Activated CD8-positive, alpha-beta memory T cell treated with anti-CD3 and anti-CD28 coated beads, Interleukin-2, amount 10 ng/mL, durations not matched to agents 7 days and 5 days (primary cell): ENCODE measurements around the gene ARAP1. TPM values are rescaled to one million over a fixed set of nuclear protein-coding genes. Genes with fewer than 3 reads are reported as not detected.

Experiments
- ATAC-seq: fragments of 150-1000 bp; cut with Tn5 transposase; one replicate; pipeline ENCODE4 v1.10.0; 2021; ENCODE audit warnings: moderate library complexity
- CTCF ChIA-PET: fragments of 350-600 bp; sonication (Branson Sonifier 250); formaldehyde crosslinking; loops from one replicate; lab custom pipeline; 2021; ENCODE audit warnings: antibody characterized with exemption; lab: Charles Lee
- DNase-seq: peaks from one replicate; pipeline ENCODE4 v3.0.0-alpha.2; 2020
- H3K27ac Mint-ChIP-seq: one replicate; pipeline ENCODE4 v1.8.0; 2021; ENCODE audit warnings: mild to moderate bottlenecking, mixed read lengths
- H3K27me3 Mint-ChIP-seq: one replicate; pipeline ENCODE4 v1.8.0; 2021; ENCODE audit warnings: mixed read lengths
- H3K36me3 Mint-ChIP-seq: one replicate; pipeline ENCODE4 v1.8.0; 2021; ENCODE audit warnings: mild to moderate bottlenecking, mixed read lengths
- H3K4me1 Mint-ChIP-seq: one replicate; pipeline ENCODE4 v1.8.0; 2021; ENCODE audit warnings: mixed read lengths
- H3K4me3 Mint-ChIP-seq: one replicate; pipeline ENCODE4 v1.8.0; 2021; ENCODE audit warnings: mild to moderate bottlenecking, moderate library complexity, mixed read lengths
- H3K9me3 Mint-ChIP-seq: one replicate; pipeline ENCODE4 v1.8.0; 2022; ENCODE audit warnings: low read depth, mixed read lengths
- total RNA-seq, 2 experiments: library from RNA; stranded (reverse); gene quantifications; one replicate each; pipeline ENCODE4 v1.2.3, GENCODE V29; 2021

Gene ARAP1
- total RNA-seq, 2 experiments from 2014 or later, result 96.5 to 104 TPM

DNA sequence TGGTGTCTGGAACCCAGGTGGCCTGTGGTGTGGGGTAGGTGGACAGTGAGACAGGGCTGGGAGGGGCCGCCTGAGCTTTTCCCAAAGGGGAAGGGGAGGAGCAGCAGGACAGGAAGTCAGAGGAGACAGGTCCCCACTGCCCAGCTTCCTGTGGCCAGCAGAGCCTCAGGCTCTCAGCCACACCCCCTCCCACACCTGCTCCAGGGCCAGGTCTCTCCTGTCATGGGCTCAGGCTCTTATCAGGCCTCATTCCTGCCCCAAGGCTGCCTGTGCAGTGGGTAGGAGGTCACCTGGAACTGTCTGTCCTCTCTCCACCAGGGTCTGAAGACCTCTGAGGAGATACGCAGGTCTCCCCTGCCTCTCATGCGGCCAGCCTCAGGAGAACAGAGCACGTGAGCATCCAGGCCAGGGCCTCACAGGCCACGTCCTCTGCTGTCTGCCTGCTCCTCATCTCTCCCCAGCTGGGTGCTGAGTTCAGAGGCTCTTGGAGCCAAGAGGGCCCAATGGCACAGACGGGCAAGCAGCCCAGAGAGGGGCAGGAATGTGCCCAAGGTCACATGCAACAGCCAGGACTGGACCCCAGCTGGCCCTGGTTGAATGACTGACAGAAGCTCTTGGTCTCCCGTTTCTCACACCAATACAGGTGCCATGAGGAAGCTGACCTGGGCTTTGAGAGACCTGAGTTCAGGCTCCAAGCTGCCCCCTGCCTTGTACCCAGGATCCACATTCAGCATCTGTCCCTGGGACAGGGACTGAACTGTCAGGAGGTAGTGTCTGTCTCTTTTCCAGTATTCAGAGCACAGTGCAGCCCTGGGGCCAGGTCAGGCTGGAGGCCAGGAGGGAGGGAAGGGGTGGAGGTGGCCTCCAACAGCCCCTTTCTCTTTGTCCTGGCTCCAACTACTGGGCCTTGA lies 24.9 kb upstream of the ARAP1 start:
- no peaks in the 10 kb centered on the region for H3K9me3 Mint-ChIP-seq
- H3K36me3 Mint-ChIP-seq, result no peaks in the 10 kb centered on the region
- CTCF ChIA-PET, result interaction anchor here (1.3 to 8.8 kb wide), 4 partner anchors 12 to 52 kb away, joined by 3 to 54 read pairs (median 5); partner anchors contain the start of gene STARD10
- no peak for ATAC-seq
- peaks cover 8% of the 10 kb centered on the region for H3K27me3 Mint-ChIP-seq
- H3K4me1 Mint-ChIP-seq, result peaks cover 13% of the 10 kb centered on the region
- H3K4me3 Mint-ChIP-seq, result no peak overlapping the region
- no peak overlapping the region for H3K27ac Mint-ChIP-seq
- DNase-seq, result no peak

DNA sequence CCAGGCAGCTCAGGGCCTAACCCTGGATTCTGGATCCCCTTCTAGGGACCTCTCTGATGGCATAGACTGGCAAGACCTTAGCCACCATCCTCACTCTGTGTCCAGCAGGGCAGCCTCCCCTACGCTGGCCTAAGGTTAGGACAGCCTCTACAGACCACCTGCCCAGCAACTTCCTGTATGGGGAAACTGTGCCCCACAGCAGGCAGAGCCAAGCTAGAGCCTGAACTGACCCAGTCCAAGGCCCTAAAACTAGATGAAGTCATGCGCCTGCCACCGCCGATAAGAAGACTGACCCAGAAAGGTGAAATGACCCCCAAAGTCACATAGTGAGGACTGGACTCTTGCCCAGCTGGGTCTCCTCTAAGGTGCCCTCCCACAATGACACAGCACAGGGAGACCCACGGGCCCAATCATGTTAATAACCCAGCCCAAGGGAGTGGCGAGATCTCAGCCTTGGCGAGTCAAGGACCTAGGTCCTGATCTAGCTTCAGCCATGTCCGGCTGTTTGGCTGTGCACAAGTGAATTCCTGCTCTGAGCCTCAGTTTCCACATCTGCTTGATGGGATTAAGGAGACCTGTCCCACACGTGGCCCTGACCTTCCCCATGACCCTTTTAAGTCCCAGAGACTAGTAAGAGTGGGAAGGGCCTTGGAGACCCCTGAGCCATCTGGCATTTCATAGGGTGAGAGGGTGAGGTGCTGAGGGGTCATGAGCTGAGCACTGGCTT lies 24.1 kb upstream of the ARAP1 start:
- CTCF ChIA-PET, result interaction anchor here (1.3 to 8.8 kb wide), 4 partner anchors 11 to 51 kb away, joined by 3 to 54 read pairs (median 5); partner anchors contain the start of gene STARD10
- H3K27ac Mint-ChIP-seq, result no peak overlapping the region
- no peak overlapping the region for H3K4me3 Mint-ChIP-seq
- H3K36me3 Mint-ChIP-seq, result no peaks in the 10 kb centered on the region
- H3K9me3 Mint-ChIP-seq, result no peaks in the 10 kb centered on the region
- H3K27me3 Mint-ChIP-seq, result peaks cover 8% of the 10 kb centered on the region
- DNase-seq, result no peak
- H3K4me1 Mint-ChIP-seq, result peaks cover 9% of the 10 kb centered on the region
- no peak for ATAC-seq

DNA sequence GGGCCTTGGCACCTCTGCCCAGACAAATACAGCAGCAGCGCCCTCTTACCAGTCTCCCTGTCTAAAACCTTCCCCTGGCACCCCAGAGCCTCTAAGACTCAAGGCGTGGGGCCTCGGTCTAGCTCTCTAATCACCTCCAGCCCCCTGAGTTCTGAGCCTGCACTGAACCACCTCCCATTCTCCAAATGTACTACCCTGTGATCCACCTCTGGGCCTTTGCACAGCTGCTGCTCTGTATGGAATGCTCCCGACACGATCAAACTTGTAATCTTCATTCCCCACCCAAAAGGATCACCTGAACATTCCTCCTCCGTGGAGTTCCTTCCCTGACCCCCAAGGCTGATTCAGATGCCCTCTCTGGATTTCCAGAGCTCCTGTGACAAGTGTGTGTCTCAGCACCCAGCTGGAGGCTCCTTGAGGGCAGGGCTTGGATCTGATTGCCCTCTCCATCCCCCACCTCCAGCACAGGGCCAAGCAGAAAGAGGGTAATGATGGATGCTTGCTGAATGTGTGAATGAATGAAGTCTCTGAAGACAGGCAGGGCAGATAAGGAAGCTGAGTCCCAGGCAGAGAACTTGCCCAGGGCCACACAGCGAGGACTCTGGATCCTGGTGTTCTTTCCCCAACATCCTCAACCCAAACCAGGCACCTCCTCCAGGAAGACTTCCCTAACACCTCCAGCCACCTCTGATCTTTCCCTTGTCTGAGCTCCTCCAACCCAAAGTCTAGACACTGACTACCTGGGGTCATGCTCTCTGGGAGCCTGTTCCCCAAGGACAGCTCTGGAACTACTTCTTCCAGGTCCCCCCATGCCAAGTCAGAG lies 23.3 kb upstream of the ARAP1 start:
- ATAC-seq (no peak), DNase-seq (no peak)
- Mint-ChIP-seq H3K36me3 (no peaks in the 10 kb centered on the region), H3K27ac (no peak overlapping the region), H3K4me3 (no peak overlapping the region), H3K27me3 (peaks cover 4% of the 10 kb centered on the region), H3K4me1 (peaks cover 9% of the 10 kb centered on the region), H3K9me3 (no peaks in the 10 kb centered on the region)
- CTCF ChIA-PET, result interaction anchor here (2.3 to 8.8 kb wide), 2 partner anchors 17 to 50 kb away, joined by 6 to 54 read pairs; partner anchors contain the start of gene STARD10

DNA sequence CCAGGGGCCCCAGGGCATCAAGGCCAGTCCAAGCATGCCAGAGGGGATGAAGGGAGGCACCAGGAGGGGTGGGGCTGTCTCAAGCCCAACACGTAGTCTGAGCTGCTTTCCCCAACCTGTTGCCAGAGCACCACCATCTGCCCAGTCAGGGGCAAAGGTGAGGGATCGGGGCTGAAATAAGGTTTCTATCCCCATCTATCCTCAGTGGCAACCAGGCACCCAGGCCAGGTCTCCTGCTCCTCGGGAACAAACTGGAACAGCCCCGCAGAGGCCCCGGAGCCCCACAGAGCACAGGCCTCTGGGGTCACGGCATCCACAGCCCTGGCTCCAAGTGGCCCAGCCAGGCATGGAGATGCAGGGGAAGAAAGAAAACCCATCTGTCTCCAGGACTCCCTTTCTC lies 22.3 kb upstream of the ARAP1 start:
- Mint-ChIP-seq H3K9me3 (no peaks in the 10 kb centered on the region), H3K27ac (no peak overlapping the region), H3K4me1 (peaks cover 9% of the 10 kb centered on the region), H3K4me3 (no peak overlapping the region), H3K36me3 (no peaks in the 10 kb centered on the region), H3K27me3 (no peaks in the 10 kb centered on the region)
- CTCF ChIA-PET, result no interaction called here
- no peak for ATAC-seq
- no peak for DNase-seq

DNA sequence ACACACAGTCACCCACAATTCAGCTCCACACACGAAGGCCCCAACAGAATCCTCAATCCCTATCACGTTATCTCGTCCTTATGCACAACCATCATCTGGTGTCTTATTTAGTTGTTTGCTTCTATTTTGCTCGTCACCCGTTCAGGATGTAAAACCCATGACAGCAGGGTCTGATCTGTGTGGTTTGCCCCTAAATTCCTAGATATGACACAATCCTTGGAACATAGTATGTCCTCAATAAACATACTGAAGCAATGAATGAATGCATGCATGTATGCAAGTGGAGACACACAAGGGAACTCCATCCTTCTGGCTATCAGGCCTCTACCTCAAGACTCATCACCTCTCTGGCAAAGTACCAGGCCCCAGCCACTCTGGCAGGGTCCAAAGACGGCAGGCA lies 21.5 kb upstream of the ARAP1 start:
- no peak for ATAC-seq
- H3K9me3 Mint-ChIP-seq, result no peaks in the 10 kb centered on the region
- no peaks in the 10 kb centered on the region for H3K27me3 Mint-ChIP-seq
- peak overlapping the region; percentile 29 for H3K27ac Mint-ChIP-seq
- CTCF ChIA-PET, result interaction anchor here (0.9 kb wide), 1 partner anchor 20 kb away, joined by 3 read pairs; no protein-coding TSS in a partner anchor
- no peak overlapping the region for H3K4me3 Mint-ChIP-seq
- DNase-seq, result no peak
- H3K36me3 Mint-ChIP-seq, result no peaks in the 10 kb centered on the region
- H3K4me1 Mint-ChIP-seq, result peaks cover 9% of the 10 kb centered on the region

DNA sequence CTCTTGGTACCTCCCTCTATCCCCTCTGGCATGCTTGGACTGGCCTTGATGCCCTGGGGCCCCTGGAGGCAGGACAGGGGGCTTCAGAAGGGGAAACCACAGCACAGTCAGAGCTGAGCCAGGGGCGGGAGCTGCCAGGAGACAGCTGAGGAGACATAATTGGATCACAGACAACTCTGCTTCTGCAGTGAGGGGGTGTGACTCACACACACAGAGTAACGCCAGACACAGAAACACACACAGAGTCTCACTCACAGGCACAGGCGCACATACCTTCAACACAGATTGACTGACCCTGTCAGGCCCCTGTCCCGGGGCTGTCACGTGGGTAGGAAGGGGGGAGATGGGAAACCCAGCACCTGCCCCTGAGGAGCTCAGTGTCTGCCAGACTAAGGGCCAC lies 21.1 kb upstream of the ARAP1 start:
- H3K4me3 Mint-ChIP-seq, result no peak overlapping the region
- H3K27ac Mint-ChIP-seq, result no peak overlapping the region
- no peak for ATAC-seq
- CTCF ChIA-PET, result interaction anchor here (0.9 kb wide), 1 partner anchor 20 kb away, joined by 3 read pairs; no protein-coding TSS in a partner anchor
- peaks cover 9% of the 10 kb centered on the region for H3K4me1 Mint-ChIP-seq
- no peaks in the 10 kb centered on the region for H3K27me3 Mint-ChIP-seq
- H3K9me3 Mint-ChIP-seq, result no peaks in the 10 kb centered on the region
- no peaks in the 10 kb centered on the region for H3K36me3 Mint-ChIP-seq
- no peak for DNase-seq

DNA sequence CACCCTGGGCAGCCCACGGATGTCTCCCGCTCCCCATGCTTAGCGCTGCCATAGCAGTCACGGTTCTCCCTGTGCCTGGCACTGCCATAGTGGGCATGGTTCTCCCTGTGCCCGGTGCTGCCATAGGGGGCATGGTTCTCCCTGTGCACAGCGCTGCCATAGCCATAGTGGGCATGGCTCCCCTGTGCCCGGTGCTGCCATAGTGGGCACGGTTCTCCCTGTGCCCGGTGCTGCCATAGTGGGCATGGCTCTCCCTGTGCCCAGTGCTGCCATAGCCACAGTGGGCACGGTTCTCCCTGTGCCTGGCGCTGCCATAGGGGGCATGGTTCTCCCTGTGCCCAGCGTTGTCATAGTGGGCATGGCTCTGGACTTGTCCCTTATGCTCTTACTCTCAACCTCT lies 19.9 kb upstream of the ARAP1 start:
- Mint-ChIP-seq H3K4me3 (no peak overlapping the region), H3K36me3 (no peaks in the 10 kb centered on the region), H3K27me3 (no peaks in the 10 kb centered on the region), H3K9me3 (no peaks in the 10 kb centered on the region), H3K4me1 (peaks cover 8% of the 10 kb centered on the region), H3K27ac (no peak overlapping the region)
- DNase-seq (no peak), ATAC-seq (no peak)
- CTCF ChIA-PET, result interaction anchor here (0.9 kb wide), 1 partner anchor 22 kb away, joined by 3 read pairs; no protein-coding TSS in a partner anchor

DNA sequence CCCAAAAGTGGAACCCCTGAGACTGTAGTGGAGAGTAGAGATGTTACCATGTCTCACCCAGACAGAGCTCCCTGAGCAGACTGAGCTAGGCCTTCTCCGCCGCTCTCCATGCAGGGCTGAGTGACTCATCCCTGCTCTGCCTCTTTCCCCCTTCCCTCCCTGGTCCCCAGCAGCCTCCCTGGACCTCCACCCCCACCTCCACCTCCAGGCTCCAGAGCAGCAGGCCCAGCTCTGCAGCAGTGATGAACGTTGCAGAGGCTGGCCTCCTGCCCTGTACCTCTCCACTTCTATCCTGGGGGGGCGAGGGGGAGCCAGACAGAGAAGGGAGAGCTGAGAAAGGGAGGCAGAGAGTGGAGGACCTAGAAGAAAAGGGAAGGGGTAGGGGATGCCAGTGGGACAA lies 19.3 kb upstream of the ARAP1 start:
- Mint-ChIP-seq H3K27me3 (no peaks in the 10 kb centered on the region), H3K9me3 (no peaks in the 10 kb centered on the region), H3K36me3 (no peaks in the 10 kb centered on the region), H3K4me1 (peaks cover 4% of the 10 kb centered on the region), H3K27ac (no peak overlapping the region), H3K4me3 (no peak overlapping the region)
- CTCF ChIA-PET, result interaction anchor here (0.9 kb wide), 1 partner anchor 23 kb away, joined by 3 read pairs; no protein-coding TSS in a partner anchor
- ATAC-seq, result no peak
- no peak for DNase-seq

DNA sequence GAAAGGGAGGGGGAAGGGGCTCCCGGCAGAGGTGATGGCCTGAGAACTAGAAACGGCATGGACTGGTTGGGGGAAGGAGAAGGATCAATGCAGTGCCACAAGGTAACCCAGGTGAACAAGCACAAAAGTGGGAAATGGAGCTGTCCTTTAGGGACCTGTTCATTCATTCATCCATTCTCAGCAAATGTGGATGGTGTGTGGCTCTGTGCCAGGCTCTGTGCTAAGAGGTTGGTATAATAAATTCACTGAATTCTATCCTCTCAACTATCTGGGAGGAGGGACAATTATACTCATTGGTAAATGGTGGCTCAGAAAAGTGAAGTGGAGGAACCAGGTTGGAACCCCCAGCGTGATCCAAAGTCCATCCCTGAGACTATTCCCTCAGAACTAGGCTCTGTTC lies 18.6 kb upstream of the ARAP1 start:
- DNase-seq, result no peak
- Mint-ChIP-seq H3K27ac (no peak overlapping the region), H3K4me3 (no peak overlapping the region), H3K9me3 (no peaks in the 10 kb centered on the region), H3K4me1 (no peaks in the 10 kb centered on the region), H3K36me3 (no peaks in the 10 kb centered on the region), H3K27me3 (no peaks in the 10 kb centered on the region)
- ATAC-seq, result no peak
- CTCF ChIA-PET, result interaction anchor here (1.5 to 1.9 kb wide), 2 partner anchors 11 to 24 kb away, joined by 4 to 5 read pairs; partner anchors contain the start of gene STARD10

DNA sequence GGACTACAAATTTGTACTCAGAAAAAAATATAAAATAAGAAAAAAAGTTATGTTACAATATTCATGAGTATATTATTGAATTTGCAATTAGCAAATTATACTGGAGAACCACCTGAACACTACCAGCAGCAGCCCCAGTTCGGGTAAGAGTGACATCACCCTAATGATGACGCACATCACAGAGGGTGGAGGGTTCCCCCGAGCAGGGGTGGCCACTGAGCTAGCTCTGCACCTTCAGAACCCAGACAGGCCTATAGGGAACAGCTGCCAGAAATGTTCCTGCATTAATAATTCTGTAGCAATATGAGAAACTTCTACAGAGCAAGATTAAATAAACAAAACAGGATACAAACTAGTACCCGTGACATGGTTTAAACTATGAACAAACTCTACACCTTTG lies 17.5 kb upstream of the ARAP1 start:
- CTCF ChIA-PET, result interaction anchor here (1.1 to 1.9 kb wide), 4 partner anchors 9 to 45 kb away, joined by 3 to 5 read pairs (median 4); partner anchors contain the start of gene STARD10
- H3K36me3 Mint-ChIP-seq, result no peaks in the 10 kb centered on the region
- no peaks in the 10 kb centered on the region for H3K9me3 Mint-ChIP-seq
- no peak overlapping the region for H3K4me3 Mint-ChIP-seq
- ATAC-seq (no peak), DNase-seq (no peak)
- H3K27ac Mint-ChIP-seq, result no peak overlapping the region
- H3K27me3 Mint-ChIP-seq, result no peaks in the 10 kb centered on the region
- H3K4me1 Mint-ChIP-seq, result no peaks in the 10 kb centered on the region

DNA sequence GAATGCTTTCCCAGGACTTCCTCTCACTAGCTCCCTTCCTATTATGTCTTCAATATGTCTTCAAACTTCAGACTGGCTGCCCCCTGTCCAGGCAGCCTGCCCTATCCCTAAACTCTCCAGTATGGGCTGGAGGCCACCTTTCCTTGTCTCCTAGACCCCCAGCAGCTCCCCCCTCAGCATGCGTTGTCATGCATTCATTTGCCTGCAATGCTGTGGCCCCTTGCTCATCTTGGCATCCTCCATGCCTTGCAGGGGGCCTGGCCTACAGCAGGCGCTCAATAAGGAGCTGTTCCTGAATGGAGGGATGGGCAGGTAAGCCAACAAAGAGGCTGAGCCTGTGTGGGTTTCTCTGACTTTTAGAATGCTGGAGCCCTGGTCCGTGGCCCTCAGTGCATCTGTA lies 16.4 kb upstream of the ARAP1 start:
- DNase-seq, result no peak

DNA sequence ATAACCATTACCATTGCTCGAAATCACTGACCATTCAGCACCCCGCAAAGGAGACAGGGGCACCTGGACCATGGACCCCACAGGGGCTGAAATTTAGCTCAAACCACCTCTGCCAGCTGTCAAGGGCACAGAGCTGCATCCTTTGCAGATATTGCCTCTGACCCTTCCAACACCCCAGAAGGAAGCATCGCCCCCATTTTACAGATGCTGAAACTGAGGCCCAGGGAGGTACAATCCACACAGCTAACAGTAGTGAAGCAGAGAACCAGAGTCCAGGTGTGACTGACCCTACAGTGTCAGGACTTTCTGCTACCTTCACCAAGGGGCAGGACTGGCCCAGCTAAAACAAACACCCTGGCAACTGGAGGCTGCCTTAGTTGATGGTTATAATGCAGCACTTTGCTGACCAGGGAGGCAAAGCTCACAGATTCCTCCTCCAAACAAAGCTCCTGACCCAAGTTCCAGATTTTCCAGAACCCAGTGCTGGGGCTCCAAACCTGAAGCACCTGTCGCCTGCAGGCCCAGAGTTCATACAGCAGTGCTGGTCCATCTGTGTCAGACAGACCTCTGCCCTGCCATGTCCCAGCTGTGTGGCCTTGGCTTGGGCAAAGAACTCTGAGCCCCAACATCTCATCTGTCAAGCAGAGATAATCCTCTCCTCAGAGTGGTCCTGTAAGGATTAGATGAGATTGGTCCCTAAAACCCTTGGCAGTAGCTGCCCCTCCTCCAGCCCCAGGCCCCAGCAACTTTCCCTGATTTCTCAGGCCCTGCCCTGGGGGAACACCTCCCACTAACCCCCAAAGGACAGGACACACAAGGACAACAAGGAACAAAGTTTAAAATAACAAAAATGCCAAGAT lies 15.2 kb upstream of the ARAP1 start:
- peaks cover 12% of the 10 kb centered on the region for H3K4me1 Mint-ChIP-seq
- DNase-seq, result no peak
- H3K9me3 Mint-ChIP-seq, result no peaks in the 10 kb centered on the region
- no peaks in the 10 kb centered on the region for H3K27me3 Mint-ChIP-seq
- H3K4me3 Mint-ChIP-seq, result no peak overlapping the region
- CTCF ChIA-PET, result interaction anchor here (1.0 to 1.6 kb wide), 5 partner anchors 14 to 83 kb away, joined by 3 to 6 read pairs (median 3); no protein-coding TSS in a partner anchor
- ATAC-seq, result no peak
- no peaks in the 10 kb centered on the region for H3K36me3 Mint-ChIP-seq
- H3K27ac Mint-ChIP-seq, result no peak overlapping the region

More for the DNA sequence above, 16.4 kb upstream of the ARAP1 start:
- Mint-ChIP-seq H3K9me3 (no peaks in the 10 kb centered on the region), H3K27ac (no peak overlapping the region), H3K4me1 (peaks cover 2% of the 10 kb centered on the region), H3K27me3 (no peaks in the 10 kb centered on the region), H3K36me3 (no peaks in the 10 kb centered on the region), H3K4me3 (no peak overlapping the region)
- no peak for ATAC-seq
- CTCF ChIA-PET, result interaction anchor here (0.7 to 1.6 kb wide), 6 partner anchors 10 to 62 kb away, joined by 3 to 6 read pairs (median 3); no protein-coding TSS in a partner anchor
